Smooth muscle cell (in vitro differentiated cells): ENCODE results near the gene TSSC4. TPM values are rescaled to one million over a fixed set of nuclear protein-coding genes. Genes with fewer than 3 reads are reported as not detected.

Experiments
- DNase-seq: peaks from one replicate; lab custom pipeline; 2025; ENCODE audit not compliant: unreplicated experiment; lab: John Stamatoyannopoulos, UW
- H2AFZ ChIP-seq: fragments of 200-600 bp; sonication (generic); 2 replicates; pipeline ENCODE4 v1.6.0; 2016; ENCODE audit warnings: antibody characterized with exemption, low read depth, mild to moderate bottlenecking
- H3F3A ChIP-seq: fragments of 200-600 bp; sonication (generic); 2 replicates; pipeline ENCODE4 v1.6.0; 2017; ENCODE audit warnings: antibody characterized with exemption, low read depth
- H3K27ac ChIP-seq: fragments of 200-600 bp; sonication (generic); 2 replicates; pipeline ENCODE4 v1.5.1; 2016; ENCODE audit warnings: low read depth, mild to moderate bottlenecking
- H3K27me3 ChIP-seq: fragments of 200-600 bp; sonication (generic); 2 replicates; pipeline ENCODE4 v1.6.1; 2016; ENCODE audit warnings: low read depth, mild to moderate bottlenecking
- H3K36me3 ChIP-seq: fragments of 200-600 bp; sonication (generic); 2 replicates; pipeline ENCODE4 v1.5.1; 2016; ENCODE audit warnings: low read depth
- H3K4me1 ChIP-seq: fragments of 200-600 bp; sonication (generic); 2 replicates; pipeline ENCODE4 v1.5.1; 2016; ENCODE audit warnings: low read depth
- H3K4me2 ChIP-seq: fragments of 200-600 bp; sonication (generic); 2 replicates; pipeline ENCODE4 v1.6.0; 2016; ENCODE audit warnings: mild to moderate bottlenecking
- H3K4me3 ChIP-seq: fragments of 200-600 bp; sonication (generic); 2 replicates; pipeline ENCODE4 v1.5.1; 2016; ENCODE audit warnings: mild to moderate bottlenecking
- H3K79me2 ChIP-seq: fragments of 200-600 bp; sonication (generic); 2 replicates; pipeline ENCODE4 v1.6.0; 2016; ENCODE audit warnings: low read depth, mild to moderate bottlenecking
- H3K9ac ChIP-seq: fragments of 200-600 bp; sonication (generic); 2 replicates; pipeline ENCODE4 v1.6.0; 2016; ENCODE audit warnings: low read depth
- H3K9me3 ChIP-seq: fragments of 200-600 bp; sonication (generic); replicated peaks from 2 replicates; pipeline ENCODE4 v1.5.1; 2016; ENCODE audit warnings: low read depth
- H4K20me1 ChIP-seq: fragments of 200-600 bp; sonication (generic); 2 replicates; pipeline ENCODE4 v1.6.0; 2016; ENCODE audit warnings: low read depth
- CTCF ChIP-seq: fragments of 200-600 bp; sonication (generic); IDR thresholded peaks from 2 replicates; pipeline ENCODE4 v1.5.1; 2017; ENCODE audit warnings: borderline replicate concordance, mild to moderate bottlenecking, antibody characterized with exemption; ENCODE audit not compliant: insufficient read depth, poor library complexity, severe bottlenecking
- WGBS: methylation state at CpG from one replicate; pipeline ENCODE4 v1.1.7; 2016; ENCODE audit warnings: low lambda C conversion rate; 5-methylcytosine and 5-hydroxymethylcytosine counted together
- polyA plus RNA-seq: library from polyadenylated mRNA; unstranded; fragments of >200 nt; fragmentation: Nextera tagmentation; extraction: Ambion mirVana; gene quantifications from 2 replicates; pipeline ENCODE4 v1.2.1, GENCODE V29; 2016
- total RNA-seq: library from RNA; depleted of rRNA; stranded (reverse); fragments of >200 nt; gene quantifications from 2 replicates; pipeline ENCODE4 v1.2.3, GENCODE V29; 2014

TSSC4 gene
- total and polyA plus RNA-seq, 2 experiments from 2014 or later: 32.5 to 82.3 TPM

- Histone ChIP-seq H4K20me1 (no peaks in the 10 kb centered on the region), H3K4me1 (no peaks in the 10 kb centered on the region), H3K9ac (no peak overlapping the region), H3K4me3 (no peak overlapping the region), H3K79me2 (no peaks in the 10 kb centered on the region), H2AFZ (no peak overlapping the region), H3K36me3 (no peaks in the 10 kb centered on the region), H3K4me2 (no peak overlapping the region), H3K27ac (no peak overlapping the region), H3K9me3 (no peaks in the 10 kb centered on the region), H3K27me3 (peaks cover 26% of the 10 kb centered on the region), H3F3A (no peaks in the 10 kb centered on the region)
- no peak for DNase-seq
- no peak for TF ChIP-seq CTCF
- 94% methylated on average over 8 of the region's 8 CpGs for WGBS
Measured at GRCh38 chr11:2434008-2434407, 33.5 kb downstream of the TSSC4 start.

DNA sequence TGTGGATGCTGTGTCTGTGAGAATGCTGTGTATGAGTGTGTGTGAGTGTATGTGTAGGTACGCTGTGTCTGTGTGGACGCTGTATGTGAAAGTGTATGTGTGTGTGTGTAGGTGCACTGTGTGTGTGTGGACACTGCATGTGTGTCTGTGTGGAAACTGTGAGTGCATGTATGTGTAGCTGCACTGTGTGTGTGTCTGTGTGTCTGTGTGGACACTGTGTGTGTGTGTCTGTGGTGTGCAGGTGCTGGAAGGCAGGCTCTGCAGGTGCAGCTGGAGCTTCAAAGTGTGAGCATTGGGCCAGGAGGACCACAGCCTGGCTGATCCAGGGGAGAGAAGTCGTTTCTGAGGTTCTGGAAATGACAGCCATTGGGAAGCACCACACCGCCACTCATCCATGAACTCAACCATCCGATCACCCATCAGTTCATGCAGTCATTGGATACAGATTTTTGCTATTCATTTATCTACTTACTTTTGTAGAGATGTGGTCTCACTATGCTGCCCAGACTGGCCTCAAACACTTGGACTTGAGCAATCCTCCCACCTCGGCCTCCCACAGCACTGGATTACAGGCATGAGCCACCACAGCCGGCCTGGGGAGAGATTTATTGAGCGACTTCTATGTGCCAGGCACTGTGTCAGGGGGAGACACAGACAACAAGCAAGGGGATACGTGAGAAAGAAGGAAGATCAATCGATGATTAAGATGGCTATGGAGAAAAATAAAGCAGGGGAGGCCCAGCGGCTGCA lies 34.1 kb downstream of the TSSC4 start:
- H3K4me1 ChIP-seq: no peaks in the 10 kb centered on the region
- no peak overlapping the region for H3K4me2 ChIP-seq
- H3K9me3 ChIP-seq: no peaks in the 10 kb centered on the region
- no peak overlapping the region for H3K4me3 ChIP-seq
- 93% methylated on average over 11 of the region's 11 CpGs for WGBS
- H3F3A ChIP-seq: no peaks in the 10 kb centered on the region
- H3K36me3 ChIP-seq: no peaks in the 10 kb centered on the region
- peaks cover 32% of the 10 kb centered on the region for H3K27me3 ChIP-seq
- no peak overlapping the region for H2AFZ ChIP-seq
- TF ChIP-seq CTCF: no peak
- H3K79me2 ChIP-seq: no peaks in the 10 kb centered on the region
- H3K9ac ChIP-seq: no peak overlapping the region
- H3K27ac ChIP-seq: no peak overlapping the region
- no peak for DNase-seq
- H4K20me1 ChIP-seq: no peaks in the 10 kb centered on the region

DNA sequence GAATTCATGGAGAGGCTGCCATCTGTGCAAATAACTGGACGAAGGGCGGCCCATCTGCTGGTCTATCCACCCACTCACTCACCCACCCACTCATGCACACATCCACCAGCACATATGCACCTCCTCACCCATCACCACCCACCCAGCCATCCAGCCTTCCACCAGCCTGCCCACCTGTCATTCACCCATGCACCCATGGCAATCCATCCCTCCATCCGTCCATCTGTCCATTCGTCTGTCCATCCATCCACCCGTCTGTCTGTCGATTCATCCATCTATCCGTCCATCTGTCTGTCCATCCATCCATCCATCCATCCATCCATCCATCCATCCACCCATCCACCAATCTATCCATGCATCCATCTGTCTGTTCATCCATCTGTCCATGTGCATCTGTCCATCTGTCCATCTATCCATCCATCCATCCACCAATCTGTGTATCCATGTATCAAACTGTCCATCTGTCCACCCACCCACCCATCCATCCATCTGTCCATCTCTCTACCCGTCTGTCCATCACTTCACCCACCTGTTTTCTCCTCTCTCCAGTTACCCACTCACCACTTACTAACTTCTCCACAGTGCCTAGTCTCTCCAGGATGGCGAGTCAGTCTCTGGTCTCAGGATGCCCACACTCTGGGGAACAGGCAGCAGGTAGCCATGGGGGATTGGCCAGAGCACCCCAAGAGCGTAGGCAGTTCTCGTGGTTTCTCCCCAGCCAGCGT lies 34.9 kb downstream of the TSSC4 start:
- Histone ChIP-seq H3K9me3 (no peaks in the 10 kb centered on the region), H3K79me2 (no peaks in the 10 kb centered on the region), H4K20me1 (no peaks in the 10 kb centered on the region), H3K4me2 (no peak overlapping the region), H2AFZ (no peak overlapping the region), H3K9ac (no peak overlapping the region), H3F3A (no peaks in the 10 kb centered on the region), H3K4me1 (no peaks in the 10 kb centered on the region), H3K27ac (no peak overlapping the region), H3K4me3 (no peak overlapping the region), H3K36me3 (no peaks in the 10 kb centered on the region), H3K27me3 (peaks cover 35% of the 10 kb centered on the region)
- DNase-seq: no peak
- WGBS: 88% methylated on average over 12 of the region's 12 CpGs
- TF ChIP-seq CTCF: no peak
